DOHH2 (cell line): Measurements from ENCODE around the gene CDH4.

ENCODE experiments used
- H3F3A ChIP-seq: fragments of 200-600 bp; sonication (generic), shearing (Covaris generic); 2 replicates; pipeline ENCODE4 v1.6.0; 2016; ENCODE audit warnings: antibody characterized with exemption, mild to moderate bottlenecking; ENCODE audit not compliant: control insufficient read depth, insufficient read depth
- H3K27ac ChIP-seq: fragments of 200-600 bp; sonication (generic); 2 replicates; pipeline ENCODE4 v1.5.1; 2014; ENCODE audit warnings: low read depth, mild to moderate bottlenecking, low read length, moderate library complexity
- H3K27me3 ChIP-seq: fragments of 200-600 bp; sonication (generic); 2 replicates; pipeline ENCODE4 v1.6.1; 2014; ENCODE audit warnings: mild to moderate bottlenecking, low read length, mixed read lengths; ENCODE audit not compliant: control insufficient read depth
- H3K36me3 ChIP-seq: fragments of 200-600 bp; sonication (generic); 2 replicates; pipeline ENCODE4 v1.6.1; 2014; ENCODE audit warnings: mild to moderate bottlenecking, low read length, moderate library complexity, mixed read lengths; ENCODE audit not compliant: control insufficient read depth
- H3K4me1 ChIP-seq: fragments of 200-600 bp; sonication (generic); 2 replicates; pipeline ENCODE4 v1.6.1; 2014; ENCODE audit warnings: mild to moderate bottlenecking, low read length, mixed read lengths; ENCODE audit not compliant: control insufficient read depth
- H3K4me2 ChIP-seq: fragments of 200-600 bp; sonication (generic); 2 replicates; pipeline ENCODE4 v1.6.0; 2014; ENCODE audit warnings: mild to moderate bottlenecking, low read length, moderate library complexity
- H3K4me3 ChIP-seq: fragments of 200-600 bp; sonication (generic); 2 replicates; pipeline ENCODE4 v1.5.1; 2014; ENCODE audit warnings: mild to moderate bottlenecking, low read length, mixed read lengths
- H3K79me2 ChIP-seq: fragments of 200-600 bp; sonication (generic); 2 replicates; pipeline ENCODE4 v1.6.1; 2014; ENCODE audit warnings: mild to moderate bottlenecking, low read length, mixed read lengths; ENCODE audit not compliant: control insufficient read depth
- H3K9me2 ChIP-seq: fragments of 200-600 bp; sonication (generic); replicated peaks from 2 replicates; pipeline ENCODE4 v1.6.1; 2014; ENCODE audit warnings: mild to moderate bottlenecking, low read length, mixed read lengths; ENCODE audit not compliant: control insufficient read depth
- H3K9me3 ChIP-seq: fragments of 200-600 bp; sonication (generic); 2 replicates; pipeline ENCODE4 v1.6.1; 2014; ENCODE audit warnings: antibody characterized with exemption, low read length, mixed read lengths; ENCODE audit not compliant: control insufficient read depth, insufficient read depth
- H4K20me1 ChIP-seq: fragments of 200-600 bp; sonication (generic); 2 replicates; pipeline ENCODE4 v1.6.0; 2014; ENCODE audit warnings: low read depth, mild to moderate bottlenecking, antibody characterized with exemption, low read length, moderate library complexity; ENCODE audit not compliant: control insufficient read depth, insufficient read depth
- EZH2phosphoT487 ChIP-seq: fragments of 200-600 bp; sonication (generic); IDR thresholded peaks from 2 replicates; pipeline ENCODE4 v1.6.1; 2017; ENCODE audit warnings: borderline replicate concordance, mild to moderate bottlenecking, antibody characterized with exemption, low read length, moderate library complexity, mixed read lengths
- TF ChIP-seq, protein P1 (sequence below): fragments of 200-600 bp; sonication (generic); IDR thresholded peaks from one replicate; pipeline ENCODE4 v1.5.1; 2014; ENCODE audit warnings: antibody characterized with exemption, mild to moderate bottlenecking, low read depth, low read length; ENCODE audit not compliant: poor library complexity, severe bottlenecking

The CDH4 gene

DNA sequence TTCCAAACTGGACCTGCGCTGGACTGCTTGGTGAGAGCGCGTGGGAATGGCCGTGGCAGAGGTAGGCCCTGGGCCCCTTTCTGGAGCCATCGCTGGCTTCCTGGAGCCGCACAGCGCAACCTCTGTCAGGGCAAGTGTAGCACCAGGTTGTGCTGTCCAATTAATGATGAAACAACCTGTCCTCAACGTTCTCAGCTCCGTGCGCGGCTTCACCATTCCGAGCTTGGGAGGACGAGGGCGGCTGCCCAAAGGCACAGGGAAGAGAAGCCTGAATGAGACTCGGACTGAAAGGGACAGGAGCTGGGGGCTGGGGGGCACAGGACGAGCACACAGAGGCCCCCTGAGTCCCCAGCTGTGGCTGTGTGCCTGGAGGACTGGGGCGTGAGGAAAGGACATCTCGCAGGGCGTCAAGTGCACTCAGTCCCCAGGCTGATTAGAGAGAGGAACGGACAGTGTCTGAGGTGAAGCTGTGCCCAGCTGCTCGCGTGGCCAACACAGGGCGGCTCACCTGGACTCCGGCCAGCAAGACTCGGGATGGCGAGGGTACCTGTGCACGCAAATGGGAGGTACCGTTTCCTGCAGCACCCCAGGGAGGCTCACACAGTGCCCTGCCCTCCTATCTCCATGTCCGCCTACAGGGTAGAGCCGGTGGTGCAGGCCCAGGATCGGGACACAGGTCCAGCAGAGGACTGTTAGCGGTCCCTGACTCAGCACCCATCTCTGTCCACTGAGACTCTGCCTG is 410.3 kb downstream of the CDH4 start:
- TF ChIP-seq EZH2phosphoT487: no peak
- TF ChIP-seq, protein P1, sequence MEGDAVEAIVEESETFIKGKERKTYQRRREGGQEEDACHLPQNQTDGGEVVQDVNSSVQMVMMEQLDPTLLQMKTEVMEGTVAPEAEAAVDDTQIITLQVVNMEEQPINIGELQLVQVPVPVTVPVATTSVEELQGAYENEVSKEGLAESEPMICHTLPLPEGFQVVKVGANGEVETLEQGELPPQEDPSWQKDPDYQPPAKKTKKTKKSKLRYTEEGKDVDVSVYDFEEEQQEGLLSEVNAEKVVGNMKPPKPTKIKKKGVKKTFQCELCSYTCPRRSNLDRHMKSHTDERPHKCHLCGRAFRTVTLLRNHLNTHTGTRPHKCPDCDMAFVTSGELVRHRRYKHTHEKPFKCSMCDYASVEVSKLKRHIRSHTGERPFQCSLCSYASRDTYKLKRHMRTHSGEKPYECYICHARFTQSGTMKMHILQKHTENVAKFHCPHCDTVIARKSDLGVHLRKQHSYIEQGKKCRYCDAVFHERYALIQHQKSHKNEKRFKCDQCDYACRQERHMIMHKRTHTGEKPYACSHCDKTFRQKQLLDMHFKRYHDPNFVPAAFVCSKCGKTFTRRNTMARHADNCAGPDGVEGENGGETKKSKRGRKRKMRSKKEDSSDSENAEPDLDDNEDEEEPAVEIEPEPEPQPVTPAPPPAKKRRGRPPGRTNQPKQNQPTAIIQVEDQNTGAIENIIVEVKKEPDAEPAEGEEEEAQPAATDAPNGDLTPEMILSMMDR: no peak

DNA sequence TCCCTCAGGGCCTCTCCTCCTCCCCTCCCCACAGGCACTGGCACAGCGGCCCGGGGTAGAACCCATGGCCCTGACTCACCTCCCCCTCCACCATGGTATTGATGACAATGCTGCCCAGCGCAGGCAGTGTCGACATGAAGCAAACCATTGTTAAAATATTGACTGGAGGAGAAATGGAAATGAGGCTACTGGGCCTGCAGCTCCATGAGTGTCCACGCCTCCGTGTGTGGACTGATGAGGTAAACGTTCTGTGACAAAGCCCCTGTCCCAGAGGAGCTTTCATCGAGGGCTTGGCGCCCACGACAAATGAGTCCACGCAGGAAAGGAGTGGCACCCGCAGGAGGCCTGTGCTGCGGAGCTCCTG is 410.9 kb downstream of the CDH4 start:
- Histone ChIP-seq H3K9me3 (no peaks in the 10 kb centered on the region), H3K36me3 (no peaks in the 10 kb centered on the region), H3K27ac (no peak overlapping the region), H3K79me2 (no peaks in the 10 kb centered on the region), H3K4me2 (no peak overlapping the region), H3F3A (no peaks in the 10 kb centered on the region), H3K4me1 (no peaks in the 10 kb centered on the region), H3K9me2 (no peaks in the 10 kb centered on the region), H3K4me3 (no peak overlapping the region), H3K27me3 (no peaks in the 10 kb centered on the region), H4K20me1 (no peaks in the 10 kb centered on the region)
- TF ChIP-seq, protein P1: no peak
- TF ChIP-seq EZH2phosphoT487: no peak

More for the DNA sequence above, 410.3 kb downstream of the CDH4 start:
- Histone ChIP-seq H3K4me1 (no peaks in the 10 kb centered on the region), H3K4me3 (no peak overlapping the region), H3K9me3 (no peaks in the 10 kb centered on the region), H3K27ac (no peak overlapping the region), H3K27me3 (no peaks in the 10 kb centered on the region), H3K9me2 (no peaks in the 10 kb centered on the region), H4K20me1 (no peaks in the 10 kb centered on the region), H3K79me2 (no peaks in the 10 kb centered on the region), H3K36me3 (no peaks in the 10 kb centered on the region), H3K4me2 (no peak overlapping the region), H3F3A (no peaks in the 10 kb centered on the region)

GRCh38 chr20:61663521-61664425 is 411.7 kb downstream of the CDH4 start:
- Histone ChIP-seq H3F3A (no peaks in the 10 kb centered on the region), H3K4me2 (no peak overlapping the region), H3K4me3 (no peak overlapping the region), H3K4me1 (no peaks in the 10 kb centered on the region), H3K27me3 (no peaks in the 10 kb centered on the region), H3K79me2 (no peaks in the 10 kb centered on the region), H4K20me1 (no peaks in the 10 kb centered on the region), H3K27ac (no peak overlapping the region), H3K9me3 (no peaks in the 10 kb centered on the region), H3K36me3 (no peaks in the 10 kb centered on the region), H3K9me2 (no peaks in the 10 kb centered on the region)
- no peak for TF ChIP-seq EZH2phosphoT487
- TF ChIP-seq, protein P1: no peak
